NCI-H2107 treated with DMSO at 0.1 percent for 48 hours (cell line): ENCODE results near the gene HECW1.
"Not testable (repeated sequence)": the region's sequence is repeated elsewhere in the genome, so short reads cannot be mapped to it uniquely, and the experiment has no call there.

Experiments used
- DNase-seq: peaks from one replicate; lab custom pipeline; 2025; ENCODE audit not compliant: unreplicated experiment; lab: John Stamatoyannopoulos, UW

The HECW1 gene

GRCh38 chr7:43345696-43346095 is 233.2 kb downstream of the HECW1 start:
- not testable (repeated sequence) for DNase-seq

DNA sequence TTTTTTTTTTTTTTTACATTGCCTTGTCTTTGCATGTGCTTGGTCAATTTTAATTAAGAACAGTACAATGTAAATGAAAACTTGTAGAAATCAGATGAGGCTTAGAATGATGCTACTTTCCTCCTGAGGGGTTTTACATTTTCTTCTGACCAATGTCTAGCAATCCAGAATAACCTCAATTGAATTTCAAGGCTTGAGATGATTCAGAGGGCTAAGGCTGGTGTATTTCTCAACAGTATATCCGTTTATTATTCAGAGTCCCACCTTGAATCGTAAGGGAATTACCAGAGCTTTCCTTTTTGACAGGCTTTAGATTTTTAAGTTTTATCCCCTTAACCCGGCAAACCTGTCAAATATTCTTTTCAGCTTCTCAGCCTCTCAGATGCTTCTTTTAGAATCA is 239.2 kb downstream of the HECW1 start:
- DNase-seq: no peak

GRCh38 chr7:43353902-43354301 is 241.5 kb downstream of the HECW1 start:
- DNase-seq: no peak

DNA sequence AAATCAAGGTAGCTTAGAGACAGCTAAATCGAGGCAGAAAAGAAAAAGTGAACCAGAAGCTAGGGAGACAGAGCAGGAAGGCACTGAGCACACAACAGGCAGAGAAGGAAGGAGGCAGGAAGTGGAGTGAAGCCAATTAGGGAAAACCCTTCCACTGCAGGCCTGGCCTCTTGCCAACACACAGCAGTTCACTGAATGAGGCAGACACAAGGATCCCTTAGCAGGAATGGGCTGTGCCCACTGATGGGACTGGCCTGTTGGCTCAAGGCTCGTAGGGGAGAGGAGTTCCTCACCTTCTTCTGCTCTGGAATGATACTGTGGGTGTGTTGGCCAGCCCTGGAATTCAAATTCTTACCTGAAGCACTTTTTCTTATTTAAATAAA is 250.2 kb downstream of the HECW1 start:
- DNase-seq: no peak

DNA sequence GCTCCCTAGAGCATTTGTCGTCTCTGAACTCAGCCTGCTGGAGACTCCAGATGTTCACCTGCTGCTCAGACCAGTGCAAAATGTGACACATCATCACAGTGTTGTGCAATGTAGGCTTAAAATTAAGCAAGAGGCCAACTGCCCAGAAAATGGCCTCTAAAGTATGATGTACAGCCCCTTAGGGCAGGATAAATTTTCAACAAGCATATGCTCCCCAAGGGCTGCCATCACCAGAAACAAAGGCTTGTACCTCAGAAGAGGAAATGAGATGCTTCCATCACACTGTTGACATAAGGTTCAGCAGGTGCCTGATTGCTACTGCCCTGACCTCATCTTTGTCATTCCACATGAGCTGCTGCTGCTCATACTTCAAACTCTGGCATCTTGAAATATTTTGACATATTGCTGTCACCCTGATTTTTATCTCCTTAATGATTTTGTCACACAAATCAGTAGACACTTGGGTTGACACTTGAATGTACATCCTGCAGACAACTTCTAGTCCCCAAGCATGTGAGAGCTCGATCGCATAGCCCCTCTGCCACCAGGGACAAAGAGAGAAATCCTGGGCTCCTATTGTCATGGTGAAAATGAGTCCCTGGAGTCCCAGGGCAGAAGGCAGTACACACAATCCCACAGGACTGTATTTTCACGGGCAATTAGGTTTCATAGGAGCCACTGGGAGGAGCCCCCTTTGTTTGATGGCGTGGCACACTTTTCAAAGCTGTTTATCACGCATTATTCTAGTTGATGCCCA is 250.8 kb downstream of the HECW1 start:
- no peak for DNase-seq

GRCh38 chr7:43364391-43364790 is 251.9 kb downstream of the HECW1 start:
- no peak for DNase-seq

- no peak for DNase-seq
Observed at GRCh38 chr7:43372676-43373355, 260.4 kb downstream of the HECW1 start.

GRCh38 chr7:43377196-43377960 is 264.9 kb downstream of the HECW1 start:
- no peak for DNase-seq

- no peak for DNase-seq
Observed at GRCh38 chr7:43379210-43379609, 266.8 kb downstream of the HECW1 start.

GRCh38 chr7:43384616-43385308 is 272.3 kb downstream of the HECW1 start:
- DNase-seq: no peak

GRCh38 chr7:43385309-43385680 is 272.8 kb downstream of the HECW1 start:
- DNase-seq: no peak

- DNase-seq: no peak
Observed at GRCh38 chr7:43385856-43386255, 273.4 kb downstream of the HECW1 start.

DNA sequence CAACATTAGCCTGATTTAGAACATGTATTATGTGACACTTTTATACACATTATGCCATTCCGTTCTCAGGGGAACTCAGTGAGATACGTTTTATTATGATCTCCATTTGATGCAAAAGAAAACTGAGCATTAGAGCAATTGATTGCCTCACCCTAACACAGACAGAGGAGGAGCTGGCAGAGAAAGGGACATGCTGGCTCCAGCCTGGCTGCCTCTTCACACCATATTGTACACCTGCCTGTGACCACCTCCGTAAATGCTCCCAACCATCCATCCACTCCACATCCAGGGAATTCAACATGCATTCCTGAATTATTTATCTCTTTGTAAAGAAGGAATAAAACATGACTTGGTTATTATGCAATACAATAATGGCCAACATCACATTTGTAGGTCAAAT is 275.5 kb downstream of the HECW1 start:
- no peak for DNase-seq

GRCh38 chr7:43390576-43390975 is 278.1 kb downstream of the HECW1 start:
- DNase-seq: no peak

GRCh38 chr7:43391518-43391917 is 279.1 kb downstream of the HECW1 start:
- no peak for DNase-seq

DNA sequence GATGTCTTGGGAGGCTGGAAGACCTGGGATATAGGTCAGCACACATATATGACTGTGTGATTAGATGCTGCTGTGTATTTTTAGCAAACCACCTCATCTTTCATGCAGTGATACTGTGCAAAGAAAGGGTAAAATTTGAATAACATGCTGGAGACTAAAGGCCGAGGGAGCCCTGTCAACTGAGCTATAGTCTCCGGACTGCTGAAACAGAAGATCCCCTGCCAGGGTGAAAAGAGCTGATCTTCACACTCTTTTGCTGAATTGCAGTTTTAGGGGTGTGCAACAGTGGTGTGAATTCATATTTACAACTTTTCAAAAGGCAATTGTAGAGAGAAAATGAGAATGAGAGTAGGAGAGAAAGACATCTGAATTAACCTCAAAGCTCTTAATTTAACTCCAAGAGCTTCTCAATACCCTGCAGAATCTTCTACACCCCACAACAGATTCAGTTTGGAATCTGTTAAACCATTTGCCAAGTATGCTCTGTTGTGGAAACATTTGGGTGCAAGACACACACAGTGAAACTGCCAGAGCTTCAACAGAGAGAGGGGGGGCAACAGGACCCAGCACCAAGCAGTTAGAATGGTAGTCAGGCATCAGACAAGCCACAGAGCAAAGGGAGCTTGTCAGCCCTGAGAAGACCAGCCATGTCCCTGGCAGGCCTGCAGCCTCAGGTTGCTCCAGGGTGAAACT is 280.3 kb downstream of the HECW1 start:
- no peak for DNase-seq

DNA sequence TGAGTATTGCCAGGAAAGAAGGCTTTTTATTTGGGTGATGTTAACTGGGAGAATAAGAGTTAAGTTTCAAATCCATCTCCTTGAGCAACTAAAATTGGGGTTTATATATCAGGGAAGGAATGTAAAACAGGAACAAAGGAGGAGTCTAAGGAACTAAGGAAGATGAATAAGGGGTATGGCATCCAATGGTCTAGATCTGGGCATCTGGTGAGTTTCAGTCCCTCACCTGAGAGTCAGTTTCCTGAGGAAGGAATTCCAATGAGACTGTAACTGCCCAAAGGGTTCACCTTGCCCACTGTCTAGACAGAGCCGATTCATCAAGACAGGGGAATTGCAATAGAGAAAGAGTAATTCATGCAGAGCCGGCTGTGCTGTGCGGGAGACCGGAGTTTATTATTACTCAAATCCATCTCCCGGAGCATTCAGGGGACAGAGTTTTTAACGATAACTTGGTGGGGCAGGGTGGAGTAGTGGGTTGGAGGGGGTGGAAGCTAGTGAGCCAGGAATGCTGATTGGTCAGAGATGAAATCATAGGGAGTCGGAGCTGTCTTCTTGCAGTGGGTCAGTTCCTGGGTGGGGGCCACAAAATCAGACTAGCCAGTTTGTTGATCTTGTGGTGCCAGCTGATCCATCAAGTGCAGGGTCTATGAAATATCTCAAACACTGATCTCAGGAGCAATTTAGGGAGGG is 282.1 kb downstream of the HECW1 start:
- DNase-seq: no peak

DNA sequence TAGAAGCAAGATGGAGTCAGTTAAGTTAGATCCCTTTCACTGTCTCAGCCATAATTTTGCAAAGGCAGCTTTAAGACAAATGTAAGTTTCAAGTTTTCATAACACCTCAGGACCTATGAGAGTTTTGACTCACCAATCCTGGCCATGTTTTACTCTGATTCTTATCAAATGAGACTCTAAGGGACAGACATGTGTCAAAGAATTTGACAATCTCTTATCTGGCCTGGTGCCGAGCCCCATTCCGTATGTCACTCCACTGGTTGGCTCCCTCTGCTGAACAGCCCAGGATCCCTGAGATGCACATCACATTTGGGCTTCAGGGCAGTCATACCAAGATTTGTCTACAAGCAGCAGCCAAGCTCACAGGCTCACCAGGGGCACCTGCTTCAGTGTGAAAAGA is 282.9 kb downstream of the HECW1 start:
- DNase-seq: no peak

GRCh38 chr7:43396187-43396740 is 283.8 kb downstream of the HECW1 start:
- DNase-seq: no peak

GRCh38 chr7:43398831-43399230 is 286.4 kb downstream of the HECW1 start:
- DNase-seq: no peak
